Colonic mucosa (tissue), 4 donors: ENCODE data around the gene OR1D5. TPM values are rescaled to one million over a fixed set of nuclear protein-coding genes. Genes with fewer than 3 reads are reported as not detected.

Experiments
- DNase-seq: peaks from one replicate; pipeline ENCODE4 v3.0.0-alpha.2; 2020
- H3K27ac ChIP-seq: fragments of 200-600 bp; one replicate; pipeline ENCODE4 v1.8.0; 2021
- H3K27me3 ChIP-seq: fragments of 200-600 bp; one replicate; pipeline ENCODE4 v1.8.0; 2021
- H3K36me3 ChIP-seq: fragments of 200-600 bp; one replicate; pipeline ENCODE4 v1.8.0; 2021
- H3K4me1 ChIP-seq: fragments of 200-600 bp; one replicate; pipeline ENCODE4 v1.8.0; 2021; ENCODE audit warnings: mild to moderate bottlenecking
- H3K4me3 ChIP-seq: fragments of 200-600 bp; one replicate; pipeline ENCODE4 v1.8.0; 2021
- H3K9ac ChIP-seq, 2 donors: one replicate each; pipeline ENCODE4 v1.7.0; 2013; ENCODE audit warnings: control low read depth in 2 of 2, low read depth in 2 of 2, low read length in 2 of 2
- H3K9me3 ChIP-seq: fragments of 200-600 bp; one replicate; pipeline ENCODE4 v1.8.0; 2021
- intact Hi-C: fragments of 100-400 bp; cut with DNase I; formaldehyde crosslinking; loops from one replicate; pipeline ENCODE4 v1.14.1; 2022
- total RNA-seq, 2 donors: library from RNA; stranded (reverse); fragmentation: NEBNext Ultra II Directional in 1 of 2; extraction: Animal tissue kit (Norgen Biotek cat#: 25700) in 1 of 2; gene quantifications; one replicate each; pipeline ENCODE4 v1.2.1, GENCODE V29; 2021
- TF ChIP-seq, protein P1 (sequence below): fragments of 200-600 bp; IDR thresholded peaks from one replicate; pipeline ENCODE4 v1.8.0; 2022; ENCODE audit warnings: antibody characterized with exemption, mild to moderate bottlenecking
- donor health status: healthy.
- donor health status: DM: no; HTN: no; CAD: no.
- donor health status: DM: no; HTN: no; CAD: no.

The OR1D5 gene
- total RNA-seq, 2 donors from 2014 or later, result not detected

DNA sequence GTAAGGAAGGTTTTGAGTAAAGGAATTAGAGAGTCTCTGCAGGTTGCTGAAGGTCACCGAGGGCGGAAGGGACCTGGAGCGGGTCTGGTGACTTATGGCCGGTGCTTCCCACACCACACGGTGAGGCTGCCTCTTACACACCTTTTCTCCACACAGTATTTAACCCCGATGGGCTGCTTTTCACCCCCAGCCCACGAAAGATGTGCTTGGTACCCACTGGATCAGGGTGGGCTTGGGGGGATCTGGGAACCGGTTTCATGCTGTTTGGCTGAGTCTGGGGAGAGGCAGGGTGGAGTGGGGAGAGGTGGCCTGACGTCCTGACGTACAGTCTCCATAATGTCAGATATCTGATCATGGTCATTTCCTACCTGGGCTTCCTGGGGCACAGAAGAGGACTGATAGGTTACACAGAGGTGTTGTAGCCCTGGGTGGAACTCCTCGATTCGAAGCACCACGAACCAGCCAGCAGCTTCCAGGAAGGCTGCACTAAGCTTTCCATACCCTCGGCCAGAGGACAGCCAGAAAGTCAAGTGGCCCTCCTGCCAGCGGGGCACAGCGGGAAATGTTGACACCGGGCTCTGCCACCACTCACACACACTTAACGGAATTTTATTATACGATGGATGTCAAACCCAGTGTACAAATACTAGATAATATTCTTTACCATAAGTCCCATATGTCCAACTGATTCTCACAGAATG is 34.0 kb downstream of the OR1D5 start:
- TF ChIP-seq, protein P1, sequence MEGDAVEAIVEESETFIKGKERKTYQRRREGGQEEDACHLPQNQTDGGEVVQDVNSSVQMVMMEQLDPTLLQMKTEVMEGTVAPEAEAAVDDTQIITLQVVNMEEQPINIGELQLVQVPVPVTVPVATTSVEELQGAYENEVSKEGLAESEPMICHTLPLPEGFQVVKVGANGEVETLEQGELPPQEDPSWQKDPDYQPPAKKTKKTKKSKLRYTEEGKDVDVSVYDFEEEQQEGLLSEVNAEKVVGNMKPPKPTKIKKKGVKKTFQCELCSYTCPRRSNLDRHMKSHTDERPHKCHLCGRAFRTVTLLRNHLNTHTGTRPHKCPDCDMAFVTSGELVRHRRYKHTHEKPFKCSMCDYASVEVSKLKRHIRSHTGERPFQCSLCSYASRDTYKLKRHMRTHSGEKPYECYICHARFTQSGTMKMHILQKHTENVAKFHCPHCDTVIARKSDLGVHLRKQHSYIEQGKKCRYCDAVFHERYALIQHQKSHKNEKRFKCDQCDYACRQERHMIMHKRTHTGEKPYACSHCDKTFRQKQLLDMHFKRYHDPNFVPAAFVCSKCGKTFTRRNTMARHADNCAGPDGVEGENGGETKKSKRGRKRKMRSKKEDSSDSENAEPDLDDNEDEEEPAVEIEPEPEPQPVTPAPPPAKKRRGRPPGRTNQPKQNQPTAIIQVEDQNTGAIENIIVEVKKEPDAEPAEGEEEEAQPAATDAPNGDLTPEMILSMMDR, result no peak
- intact Hi-C loops, result no loop called here

DNA sequence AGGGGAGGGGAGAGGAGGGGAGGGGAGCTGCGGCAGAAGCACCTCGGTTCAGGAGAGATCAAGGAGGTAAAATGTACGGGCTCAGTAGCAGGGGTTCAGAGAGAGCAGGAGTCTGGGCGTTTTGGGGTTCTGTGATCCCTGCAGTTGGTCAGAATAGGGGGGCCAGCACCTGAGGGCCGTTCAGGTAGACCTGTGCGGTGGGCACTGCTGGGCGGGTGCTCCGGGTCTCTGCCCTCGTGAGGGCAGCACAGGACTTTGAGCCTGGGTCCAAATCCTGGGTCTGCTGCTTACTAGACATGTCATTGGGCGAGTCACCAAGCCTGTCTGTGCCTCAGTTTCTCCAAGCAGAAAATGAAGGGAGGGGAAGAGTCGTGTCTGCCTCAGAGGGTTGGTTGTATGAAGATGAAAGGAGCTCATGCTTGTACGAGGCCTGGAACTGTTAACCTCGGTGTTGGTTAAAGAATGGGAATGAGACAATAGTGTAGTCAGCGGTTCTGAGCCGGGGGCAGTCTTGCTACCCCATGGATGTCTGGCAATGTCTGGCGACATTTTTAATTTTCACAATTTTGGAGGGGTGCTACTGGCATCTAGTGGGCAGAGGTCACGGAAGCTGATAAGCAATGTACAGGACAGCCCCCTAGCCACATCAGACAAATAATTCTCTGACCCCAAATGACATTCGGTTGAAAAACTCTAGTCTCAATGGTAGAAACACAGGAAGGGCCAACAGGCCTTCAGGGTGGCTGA is 35.4 kb downstream of the OR1D5 start:
- DNase-seq, result no peak

More for the DNA sequence above, 34.0 kb downstream of the OR1D5 start:
- Histone ChIP-seq H3K27me3 (no peaks in the 10 kb centered on the region), H3K4me3 (no peak overlapping the region), H3K9ac (no peak overlapping the region), H3K9me3 (no peaks in the 10 kb centered on the region), H3K27ac (no peak overlapping the region), H3K4me1 (no peaks in the 10 kb centered on the region), H3K36me3 (no peaks in the 10 kb centered on the region)
- no peak for DNase-seq

DNA sequence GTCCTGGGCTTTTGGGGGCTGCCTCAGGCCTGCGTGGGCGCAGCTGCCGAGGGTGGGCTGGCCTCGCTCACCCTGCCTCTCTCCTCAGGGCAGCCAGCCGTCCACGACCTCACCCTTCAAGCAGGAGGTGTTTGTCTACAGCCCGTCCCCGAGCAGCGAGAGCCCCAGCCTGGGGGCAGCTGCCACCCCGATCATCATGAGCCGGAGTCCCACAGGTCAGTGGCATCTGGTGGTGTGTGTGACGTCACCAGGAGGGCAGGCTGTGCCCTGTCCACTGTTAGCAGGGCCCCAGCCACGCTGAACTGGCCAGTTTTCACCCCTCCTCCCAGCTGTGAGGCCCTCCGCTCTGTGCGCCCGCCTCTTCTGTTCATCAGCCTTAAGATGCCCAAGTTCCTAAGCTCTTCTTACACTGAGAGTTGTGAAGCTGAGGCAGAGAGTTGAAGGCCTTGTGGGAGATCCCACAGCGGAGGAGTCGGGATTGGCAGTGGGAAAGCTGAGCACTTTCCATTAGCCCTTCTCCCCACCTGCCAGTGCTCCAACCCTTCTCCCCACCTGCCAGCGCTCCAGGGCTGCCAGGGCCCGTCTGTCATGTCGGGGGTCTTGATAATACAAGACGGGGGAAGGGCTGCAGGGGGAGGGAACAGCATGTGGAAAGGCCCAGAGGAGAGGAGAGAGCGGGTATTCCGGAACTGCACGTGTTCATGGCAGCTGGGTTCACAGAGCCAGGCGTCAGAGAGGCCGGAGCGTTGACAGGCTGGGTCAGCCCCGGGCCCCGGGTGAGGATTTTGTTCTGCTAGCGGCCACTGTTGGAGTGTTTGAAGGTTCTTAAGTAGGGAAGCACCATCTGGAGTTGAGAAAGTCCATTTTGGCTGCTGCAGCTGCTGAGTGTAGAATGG is 36.3 kb downstream of the OR1D5 start:
- no peaks in the 10 kb centered on the region for H3K9me3 ChIP-seq
- no peak overlapping the region for H3K4me3 ChIP-seq
- no peak overlapping the region for H3K27ac ChIP-seq
- H3K36me3 ChIP-seq, result no peaks in the 10 kb centered on the region
- intact Hi-C loops, result no loop called here
- TF ChIP-seq, protein P1, result no peak
- H3K9ac ChIP-seq, result no peak overlapping the region
- H3K4me1 ChIP-seq, result no peaks in the 10 kb centered on the region
- H3K27me3 ChIP-seq, result no peaks in the 10 kb centered on the region
- DNase-seq, result no peak

More for the DNA sequence above, 35.4 kb downstream of the OR1D5 start:
- no peaks in the 10 kb centered on the region for H3K36me3 ChIP-seq
- TF ChIP-seq, protein P1, result no peak
- H3K4me3 ChIP-seq, result no peak overlapping the region
- no peaks in the 10 kb centered on the region for H3K4me1 ChIP-seq
- no peak overlapping the region for H3K9ac ChIP-seq
- no peaks in the 10 kb centered on the region for H3K9me3 ChIP-seq
- intact Hi-C loops, result no loop called here
- H3K27ac ChIP-seq, result no peak overlapping the region
- H3K27me3 ChIP-seq, result no peaks in the 10 kb centered on the region

DNA sequence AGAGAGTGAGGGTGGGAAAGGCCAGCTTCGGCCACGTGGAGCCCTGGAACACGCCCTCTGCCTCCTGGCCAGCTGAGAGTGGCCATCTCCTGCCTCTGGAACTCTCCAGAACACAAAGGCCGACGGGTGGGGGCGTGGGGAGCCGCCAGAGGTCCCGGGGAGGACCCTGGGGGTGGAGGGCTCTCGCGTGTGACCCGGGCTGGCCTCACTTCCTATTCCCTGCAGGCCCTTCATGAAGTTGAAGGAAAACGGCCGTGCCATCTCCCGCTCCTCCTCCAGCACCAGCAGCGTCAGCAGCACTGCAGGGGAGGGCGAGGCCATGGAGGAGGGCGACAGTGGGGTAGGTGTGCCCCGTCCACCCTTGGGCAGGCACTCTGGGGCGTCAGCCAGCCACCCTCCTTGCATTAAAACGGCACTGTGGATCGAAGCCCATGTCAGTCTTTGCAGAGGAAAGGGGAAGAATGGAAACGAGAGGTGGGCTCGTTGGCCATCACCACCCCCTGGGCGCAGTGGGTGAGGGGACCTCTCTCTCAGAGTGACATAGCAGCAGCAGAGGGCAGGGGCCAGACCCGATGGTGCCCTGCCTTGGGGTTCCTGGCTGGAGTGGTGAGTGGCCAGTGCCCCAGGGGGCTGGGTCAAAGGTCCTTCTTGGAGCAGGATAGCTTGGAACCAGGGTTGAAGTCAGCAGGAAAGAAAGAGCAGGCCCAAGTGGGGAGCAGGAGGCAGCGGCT is 37.1 kb downstream of the OR1D5 start:
- intact Hi-C loops, result no loop called here
- Histone ChIP-seq H3K36me3 (no peaks in the 10 kb centered on the region), H3K27me3 (no peaks in the 10 kb centered on the region), H3K9me3 (no peaks in the 10 kb centered on the region), H3K9ac (no peak overlapping the region), H3K4me1 (no peaks in the 10 kb centered on the region), H3K27ac (no peak overlapping the region), H3K4me3 (no peak overlapping the region)
- TF ChIP-seq, protein P1, result no peak
- DNase-seq, result no peak
